ENCODE data around the gene NAV2. TPM values are rescaled to one million over a fixed set of nuclear protein-coding genes. Genes with fewer than 3 reads are reported as not detected.
A peak's percentile ranks its signal among the peaks of the same experiment; 100 is the strongest.

The NAV2 gene
- total RNA-seq, 1 donor from 2014 or later, result 44.8 TPM

- H3K36me3 ChIP-seq, result no peaks in the 10 kb centered on the region
- H3K9me3 ChIP-seq, result no peaks in the 10 kb centered on the region
- ATAC-seq, result no peak
- no peaks in the 10 kb centered on the region for H3K27me3 ChIP-seq
- intact Hi-C loops (cut with DNase I), result no loop called here
- H3K4me1 ChIP-seq, result peaks cover 8% of the 10 kb centered on the region
- no peak overlapping the region for H3K27ac ChIP-seq
- no peak overlapping the region for H3K4me3 ChIP-seq
- TF ChIP-seq, protein P1, sequence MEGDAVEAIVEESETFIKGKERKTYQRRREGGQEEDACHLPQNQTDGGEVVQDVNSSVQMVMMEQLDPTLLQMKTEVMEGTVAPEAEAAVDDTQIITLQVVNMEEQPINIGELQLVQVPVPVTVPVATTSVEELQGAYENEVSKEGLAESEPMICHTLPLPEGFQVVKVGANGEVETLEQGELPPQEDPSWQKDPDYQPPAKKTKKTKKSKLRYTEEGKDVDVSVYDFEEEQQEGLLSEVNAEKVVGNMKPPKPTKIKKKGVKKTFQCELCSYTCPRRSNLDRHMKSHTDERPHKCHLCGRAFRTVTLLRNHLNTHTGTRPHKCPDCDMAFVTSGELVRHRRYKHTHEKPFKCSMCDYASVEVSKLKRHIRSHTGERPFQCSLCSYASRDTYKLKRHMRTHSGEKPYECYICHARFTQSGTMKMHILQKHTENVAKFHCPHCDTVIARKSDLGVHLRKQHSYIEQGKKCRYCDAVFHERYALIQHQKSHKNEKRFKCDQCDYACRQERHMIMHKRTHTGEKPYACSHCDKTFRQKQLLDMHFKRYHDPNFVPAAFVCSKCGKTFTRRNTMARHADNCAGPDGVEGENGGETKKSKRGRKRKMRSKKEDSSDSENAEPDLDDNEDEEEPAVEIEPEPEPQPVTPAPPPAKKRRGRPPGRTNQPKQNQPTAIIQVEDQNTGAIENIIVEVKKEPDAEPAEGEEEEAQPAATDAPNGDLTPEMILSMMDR (IDR thresholded peaks at IDR 0.05), result no peak
- no peak for DNase-seq
Measured at GRCh38 chr11:19738124-19738523, 25.5 kb downstream of the NAV2 start.

- no peak overlapping the region for H3K4me3 ChIP-seq
- no peaks in the 10 kb centered on the region for H3K36me3 ChIP-seq
- ATAC-seq (no peak), DNase-seq (no peak)
- intact Hi-C loops (cut with DNase I), result no loop called here
- no peak overlapping the region for H3K27ac ChIP-seq
- TF ChIP-seq, protein P1 (IDR thresholded peaks at IDR 0.05), result no peak
- no peaks in the 10 kb centered on the region for H3K27me3 ChIP-seq
- no peaks in the 10 kb centered on the region for H3K9me3 ChIP-seq
- H3K4me1 ChIP-seq, result peaks cover 8% of the 10 kb centered on the region
Measured at GRCh38 chr11:19739872-19740271, 27.2 kb downstream of the NAV2 start.

DNA sequence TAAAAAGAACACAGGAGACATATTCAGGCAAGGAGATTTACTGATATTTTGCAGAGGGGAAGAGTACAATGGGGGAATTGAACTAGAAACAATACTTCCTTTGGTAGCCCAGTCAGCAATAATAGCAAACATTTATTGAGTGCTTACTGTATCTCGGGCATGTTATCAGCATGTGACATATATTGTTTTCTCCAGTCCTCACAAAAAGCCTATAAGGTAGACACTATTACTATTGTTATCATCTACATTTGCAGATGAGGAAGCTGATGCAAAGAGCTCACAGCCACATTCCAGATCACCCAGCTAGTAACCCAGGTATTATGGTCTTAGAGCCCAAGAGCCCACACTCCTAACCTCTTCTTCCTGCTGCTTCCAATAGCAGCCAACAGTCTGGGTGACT is 27.9 kb downstream of the NAV2 start:
- ATAC-seq (no peak), DNase-seq (no peak)
- Histone ChIP-seq H3K36me3 (no peaks in the 10 kb centered on the region), H3K27ac (no peak overlapping the region), H3K4me3 (no peak overlapping the region), H3K4me1 (peaks cover 8% of the 10 kb centered on the region), H3K9me3 (no peaks in the 10 kb centered on the region), H3K27me3 (no peaks in the 10 kb centered on the region)
- intact Hi-C loops (cut with DNase I), result no loop called here
- TF ChIP-seq, protein P1 (IDR thresholded peaks at IDR 0.05), result no peak

DNA sequence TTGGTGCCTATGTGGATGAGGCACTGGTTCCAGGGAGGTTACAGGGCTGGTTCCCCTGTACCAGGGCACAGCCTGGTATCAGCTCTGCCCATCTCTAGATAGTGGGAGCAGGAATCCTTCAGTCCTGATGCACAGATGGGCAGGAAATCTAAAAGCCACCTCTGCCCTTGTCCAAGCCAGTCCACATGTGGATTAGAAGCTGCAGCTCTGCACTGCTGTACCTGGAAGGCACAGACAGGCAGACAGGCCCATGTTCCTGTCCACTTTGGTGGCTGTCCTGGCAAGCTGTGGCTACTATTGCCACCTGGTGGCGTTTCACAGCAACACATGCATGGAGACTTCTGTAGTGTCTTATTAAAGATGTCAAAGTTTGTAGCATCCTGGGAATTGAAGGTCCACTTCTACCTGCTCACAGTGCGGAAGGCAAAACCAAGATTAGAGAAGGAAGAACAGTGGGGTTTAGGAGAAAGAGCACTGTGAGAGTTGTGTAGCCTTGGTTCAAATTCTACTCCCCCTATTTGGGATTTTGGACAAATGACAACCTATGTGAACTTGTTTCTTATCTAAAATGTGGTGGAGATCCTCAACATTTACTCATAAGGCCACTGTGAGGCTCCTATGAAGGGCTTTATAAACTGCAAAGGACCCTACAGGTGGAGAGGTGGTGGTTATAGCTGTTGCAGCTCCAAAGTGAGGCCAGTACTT is 30.1 kb downstream of the NAV2 start:
- no peaks in the 10 kb centered on the region for H3K9me3 ChIP-seq
- intact Hi-C loops (cut with DNase I), result loop anchor here (2.0 kb wide), 1 partner anchor 178 kb away; no protein-coding TSS in a partner anchor
- DNase-seq, result peak; percentile 83
- peaks cover 8% of the 10 kb centered on the region for H3K4me1 ChIP-seq
- TF ChIP-seq, protein P1 (IDR thresholded peaks at IDR 0.05), result peak; percentile 92
- no peaks in the 10 kb centered on the region for H3K36me3 ChIP-seq
- no peak overlapping the region for H3K4me3 ChIP-seq
- ATAC-seq, result peak; percentile 97
- no peak overlapping the region for H3K27ac ChIP-seq
- H3K27me3 ChIP-seq, result no peaks in the 10 kb centered on the region

GRCh38 chr11:19743622-19744021 is 31.0 kb downstream of the NAV2 start:
- ATAC-seq (peak; percentile 15), DNase-seq (no peak)
- TF ChIP-seq, protein P1 (IDR thresholded peaks at IDR 0.05), result no peak
- intact Hi-C loops (cut with DNase I), result loop anchor here (2.0 kb wide), 1 partner anchor 179 kb away; no protein-coding TSS in a partner anchor
- no peaks in the 10 kb centered on the region for H3K36me3 ChIP-seq
- no peaks in the 10 kb centered on the region for H3K27me3 ChIP-seq
- H3K27ac ChIP-seq, result no peak overlapping the region
- H3K9me3 ChIP-seq, result no peaks in the 10 kb centered on the region
- peaks cover 8% of the 10 kb centered on the region for H3K4me1 ChIP-seq
- no peak overlapping the region for H3K4me3 ChIP-seq

All from upper lobe of right lung (tissue), 1 donor.